ENCODE results near the gene DDX42. TPM values are rescaled to one million over a fixed set of nuclear protein-coding genes. Genes with fewer than 3 reads are reported as not detected.

The DDX42 gene
- total and polyA plus RNA-seq, 2 of the 13 experiments (the other 11 are each of a cell fraction or from before 2014, with no cell fraction given) = 87.2 to 92.9 TPM

DNA sequence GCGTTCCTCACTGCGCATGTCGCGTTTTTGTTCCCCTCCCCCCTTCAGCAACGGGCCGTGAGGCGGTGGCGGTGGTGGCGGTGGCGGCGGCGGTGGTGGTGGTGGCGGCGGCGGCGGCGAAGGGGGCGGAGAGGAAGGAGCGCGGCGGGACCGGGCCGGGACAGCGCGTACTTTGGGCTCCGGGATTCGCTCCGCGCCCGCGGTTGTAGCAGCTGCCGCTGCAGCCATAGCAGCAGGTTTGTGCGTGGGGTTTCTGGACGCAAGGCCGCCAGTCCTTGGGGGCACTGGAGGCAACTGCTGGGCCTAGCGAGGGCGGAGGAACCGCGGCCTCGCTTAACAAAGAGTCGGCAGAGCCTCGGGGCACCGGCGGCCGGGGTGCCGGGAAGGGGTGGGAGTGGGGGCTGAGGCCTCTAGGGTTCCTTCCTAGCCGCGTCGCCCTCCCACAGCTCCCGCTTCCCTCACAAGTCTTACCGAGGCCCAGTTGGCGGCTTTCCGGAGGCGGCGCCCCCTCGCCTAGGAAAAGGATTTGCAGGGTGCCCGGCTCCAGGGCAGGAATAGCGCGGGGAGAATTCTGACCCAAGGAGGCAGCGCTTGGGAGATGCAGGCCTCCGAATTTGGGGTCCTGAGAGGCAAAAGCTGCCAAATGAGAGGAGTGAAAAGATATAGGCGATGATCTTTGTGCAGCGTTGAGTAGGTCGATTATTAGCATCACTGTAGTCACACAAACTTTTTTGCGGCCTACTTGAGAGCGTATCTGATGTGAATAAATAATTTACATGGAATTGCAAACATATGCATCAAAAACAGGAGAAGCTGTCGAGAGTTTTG lies at the start of gene DDX42 (continued):
- TF ChIP-seq JUND (CRISPR knock-in tag; IDR thresholded peaks at IDR 0.05) (no peak; the same call in 1 of the 2 replicates), ZNF891 (CRISPR knock-in tag; IDR thresholded peaks at IDR 0.05) (0 out of 2 replicates have a peak, but pooled peaks have one; percentile 13), REXO4 (CRISPR knock-in tag; IDR thresholded peaks at IDR 0.05; ENCODE audit: borderline replicate concordance) (no peak), ETV6 (CRISPR knock-in tag; conservative IDR thresholded peaks at IDR 0.05) (peak; percentile 68; the same call in 1 of the 2 replicates), ZNF30 (CRISPR knock-in tag; IDR thresholded peaks at IDR 0.05) (0 out of 2 replicates have a peak, but pooled peaks have one; percentile 38), ZFY (CRISPR knock-in tag; IDR thresholded peaks at IDR 0.05) (peak; percentile 97), THAP9 (CRISPR knock-in tag; IDR thresholded peaks at IDR 0.05; ENCODE audit: borderline replicate concordance) (no peak), POLR2AphosphoS5 (IDR thresholded peaks at IDR 0.05; ENCODE audit: low read depth, low read length) (no peak), ZNF354B (CRISPR knock-in tag; IDR thresholded peaks at IDR 0.05) (0 out of 2 replicates have a peak, but pooled peaks have one; percentile 30), POLR2A (IDR thresholded peaks at IDR 0.05; ENCODE audit: insufficient read depth in 1 of 2, low read depth in 2 of 2, low read length in 2 of 2) (no peak), ZFP37 (CRISPR knock-in tag; IDR thresholded peaks at IDR 0.05; ENCODE audit: borderline replicate concordance) (no peak), ZFP36 (IDR thresholded peaks at IDR 0.05; ENCODE audit: borderline replicate concordance, low read depth, low read length, partially characterized antibody) (no peak), CBX1 (IDR thresholded peaks at IDR 0.05; ENCODE audit: low read depth) (peak; percentile 65), BORCS8-MEF2B (CRISPR knock-in tag; IDR thresholded peaks at IDR 0.05) (no peak), FIP1L1 (IDR thresholded peaks at IDR 0.05; ENCODE audit: borderline replicate concordance, insufficient read depth, low read depth, low read length) (no peak), ZNF616 (CRISPR knock-in tag; IDR thresholded peaks at IDR 0.05; ENCODE audit: low read depth) (0 out of 2 replicates have a peak, but pooled peaks have one; percentile 56), ZFP36L1 (CRISPR knock-in tag; IDR thresholded peaks at IDR 0.05) (0 out of 2 replicates have a peak, but pooled peaks have one; percentile 55), RBFOX2 (IDR thresholded peaks at IDR 0.05; ENCODE audit: low read depth, low read length) (peak; percentile 48), ZNF530 (CRISPR knock-in tag; IDR thresholded peaks at IDR 0.05; ENCODE audit: low read depth) (no peak), ZNF577 (CRISPR knock-in tag; IDR thresholded peaks at IDR 0.05; ENCODE audit: borderline replicate concordance, low read depth) (0 out of 2 replicates have a peak, but pooled peaks have one; percentile 41), NFIB (CRISPR knock-in tag; IDR thresholded peaks at IDR 0.05; ENCODE audit: borderline replicate concordance) (no peak), PAX8 (CRISPR knock-in tag; IDR thresholded peaks at IDR 0.05; ENCODE audit: borderline replicate concordance) (no peak; the same call in 1 of the 2 replicates), ZFP1 (CRISPR knock-in tag; IDR thresholded peaks at IDR 0.05) (no peak), ZNF343 (CRISPR knock-in tag; IDR thresholded peaks at IDR 0.05) (0 out of 2 replicates have a peak, but pooled peaks have one; percentile 80)
- TF ChIP-seq, protein P1, sequence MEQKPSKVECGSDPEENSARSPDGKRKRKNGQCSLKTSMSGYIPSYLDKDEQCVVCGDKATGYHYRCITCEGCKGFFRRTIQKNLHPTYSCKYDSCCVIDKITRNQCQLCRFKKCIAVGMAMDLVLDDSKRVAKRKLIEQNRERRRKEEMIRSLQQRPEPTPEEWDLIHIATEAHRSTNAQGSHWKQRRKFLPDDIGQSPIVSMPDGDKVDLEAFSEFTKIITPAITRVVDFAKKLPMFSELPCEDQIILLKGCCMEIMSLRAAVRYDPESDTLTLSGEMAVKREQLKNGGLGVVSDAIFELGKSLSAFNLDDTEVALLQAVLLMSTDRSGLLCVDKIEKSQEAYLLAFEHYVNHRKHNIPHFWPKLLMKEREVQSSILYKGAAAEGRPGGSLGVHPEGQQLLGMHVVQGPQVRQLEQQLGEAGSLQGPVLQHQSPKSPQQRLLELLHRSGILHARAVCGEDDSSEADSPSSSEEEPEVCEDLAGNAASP (CRISPR knock-in tag; IDR thresholded peaks at IDR 0.05; ENCODE audit: borderline replicate concordance) = peak; percentile 11; the same call in 1 of the 2 replicates
- TF ChIP-seq, protein P2, sequence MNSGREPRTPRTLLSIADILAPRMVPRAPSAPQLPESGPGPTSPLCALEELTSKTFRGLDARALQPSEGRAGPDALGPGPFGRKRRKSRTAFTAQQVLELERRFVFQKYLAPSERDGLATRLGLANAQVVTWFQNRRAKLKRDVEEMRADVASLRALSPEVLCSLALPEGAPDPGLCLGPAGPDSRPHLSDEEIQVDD (CRISPR knock-in tag; IDR thresholded peaks at IDR 0.05; ENCODE audit: borderline replicate concordance) = peak; percentile 76; the same call in 1 of the 2 replicates
